Activated CD4-positive, CD25-positive, alpha-beta regulatory T cell treated with anti-CD3 and anti-CD28 coated beads, Interleukin-2, amount 50 U/mL, for 72 hours (primary cell): ENCODE data around the gene SGSM1.
"Not testable (repeated sequence)": the region's sequence is repeated elsewhere in the genome, so short reads cannot be mapped to it uniquely, and the experiment has no call there.

Experiments
- DNase-seq: peaks from one replicate; pipeline ENCODE4 v3.0.0; 2021

SGSM1 gene

DNA sequence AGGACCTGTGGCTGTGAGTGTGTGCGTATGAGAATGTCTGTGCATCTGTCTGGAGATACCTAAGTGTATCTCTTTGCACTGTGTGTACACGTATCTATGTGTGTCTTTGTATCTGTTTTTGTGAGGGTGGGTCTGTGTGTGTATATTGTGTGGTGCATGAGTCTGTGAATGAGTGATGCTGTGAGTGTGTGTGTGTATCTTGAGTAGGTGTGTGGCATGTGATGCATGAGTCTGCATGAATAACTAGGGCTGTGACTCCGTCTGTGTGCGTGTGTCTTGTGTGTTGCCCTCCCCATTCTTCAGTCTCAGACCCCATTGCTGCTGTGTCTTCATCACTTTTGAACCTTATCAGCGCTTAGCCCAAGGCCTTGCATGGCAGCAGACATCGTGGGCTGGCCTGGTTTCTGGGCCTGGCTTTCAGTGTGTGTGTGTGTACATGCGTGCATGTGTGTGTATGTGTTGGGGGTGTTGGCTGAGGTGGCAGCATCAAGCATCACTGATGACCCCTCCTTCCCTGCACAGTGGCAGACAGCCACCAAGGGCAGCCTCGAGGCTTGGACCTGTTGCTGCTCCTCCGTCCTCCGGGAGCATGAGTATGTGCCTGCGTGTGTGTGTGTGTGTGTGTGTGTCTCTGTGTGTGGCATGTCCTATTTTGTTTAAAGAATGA, 1.4 kb downstream of the SGSM1 start:
- no peak for DNase-seq

- DNase-seq = no peak
Measured at GRCh38 chr22:24809331-24809730, 3.3 kb downstream of the SGSM1 start.

DNA sequence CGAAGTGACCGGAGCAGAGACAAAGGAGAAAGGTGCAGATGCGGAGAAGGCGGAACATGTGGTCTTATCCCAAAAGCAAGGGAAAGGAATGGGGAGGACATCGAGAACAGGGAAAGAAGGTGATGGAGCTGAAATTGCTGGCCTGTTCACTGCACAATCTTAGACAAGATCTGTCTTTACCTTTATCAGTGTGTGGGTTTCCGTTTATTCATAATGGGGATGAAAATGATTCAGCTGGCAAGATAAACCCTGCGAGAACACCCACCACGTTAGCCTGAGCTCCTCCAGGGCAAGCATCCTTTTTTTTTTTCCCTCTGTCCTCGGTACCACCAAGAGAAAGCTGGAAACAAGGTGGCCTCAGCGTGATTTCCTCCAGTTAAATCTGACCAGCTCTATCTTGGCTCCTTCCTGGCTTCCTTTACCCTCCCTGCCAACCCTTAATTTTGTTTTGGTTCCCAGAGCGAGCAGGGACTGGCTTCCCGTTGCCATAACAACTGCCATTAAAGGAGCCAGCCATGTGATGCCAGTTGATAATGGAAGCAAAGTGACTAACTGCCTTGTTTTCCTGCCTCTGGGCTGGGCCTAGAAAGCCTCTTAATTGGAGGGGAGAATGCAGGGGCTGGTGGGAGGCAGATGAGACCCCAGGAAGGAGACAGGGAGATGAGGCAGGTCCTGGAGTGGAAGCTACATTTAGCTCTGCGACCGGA, 4.2 kb downstream of the SGSM1 start:
- DNase-seq = no peak

DNA sequence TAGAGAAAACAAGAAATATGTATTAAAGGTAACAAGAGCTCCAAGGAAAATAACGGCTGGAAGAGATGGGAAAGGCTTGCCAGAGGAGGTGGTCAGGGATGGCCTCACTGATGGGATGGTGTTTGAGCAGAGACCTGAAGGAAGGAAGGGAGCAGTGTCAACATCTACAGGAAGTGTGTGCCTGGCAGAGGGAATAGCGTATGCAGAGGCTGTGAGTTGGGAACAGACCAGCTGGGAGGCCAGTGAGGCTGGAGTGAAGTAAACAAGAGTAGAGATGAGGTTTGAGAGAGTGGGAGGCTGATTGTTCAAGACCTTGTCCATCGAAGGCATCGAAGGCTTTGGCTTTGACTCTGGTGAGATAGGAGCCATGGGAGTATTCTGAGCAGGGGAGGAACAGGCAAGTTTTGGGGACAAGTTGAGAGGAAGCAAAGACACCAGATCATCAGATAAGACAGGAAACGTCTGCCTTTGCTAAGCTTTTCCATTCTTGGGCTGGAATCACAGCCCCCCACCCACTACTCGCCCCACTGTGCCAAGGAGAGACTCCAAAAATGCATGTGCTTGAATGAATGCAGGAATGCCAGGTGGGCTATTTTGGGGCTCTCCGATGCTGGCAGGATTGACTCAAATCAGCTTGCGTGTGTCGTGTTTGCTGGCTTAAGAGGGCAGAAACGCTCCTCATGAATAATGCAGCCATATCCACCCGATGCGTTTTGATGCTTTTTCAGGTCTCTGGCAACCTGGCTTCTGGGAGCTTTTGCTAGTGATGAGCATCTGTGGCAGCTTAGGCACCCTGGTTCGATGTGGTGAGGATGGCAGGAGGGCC, 7.2 kb downstream of the SGSM1 start:
- no peak for DNase-seq

DNA sequence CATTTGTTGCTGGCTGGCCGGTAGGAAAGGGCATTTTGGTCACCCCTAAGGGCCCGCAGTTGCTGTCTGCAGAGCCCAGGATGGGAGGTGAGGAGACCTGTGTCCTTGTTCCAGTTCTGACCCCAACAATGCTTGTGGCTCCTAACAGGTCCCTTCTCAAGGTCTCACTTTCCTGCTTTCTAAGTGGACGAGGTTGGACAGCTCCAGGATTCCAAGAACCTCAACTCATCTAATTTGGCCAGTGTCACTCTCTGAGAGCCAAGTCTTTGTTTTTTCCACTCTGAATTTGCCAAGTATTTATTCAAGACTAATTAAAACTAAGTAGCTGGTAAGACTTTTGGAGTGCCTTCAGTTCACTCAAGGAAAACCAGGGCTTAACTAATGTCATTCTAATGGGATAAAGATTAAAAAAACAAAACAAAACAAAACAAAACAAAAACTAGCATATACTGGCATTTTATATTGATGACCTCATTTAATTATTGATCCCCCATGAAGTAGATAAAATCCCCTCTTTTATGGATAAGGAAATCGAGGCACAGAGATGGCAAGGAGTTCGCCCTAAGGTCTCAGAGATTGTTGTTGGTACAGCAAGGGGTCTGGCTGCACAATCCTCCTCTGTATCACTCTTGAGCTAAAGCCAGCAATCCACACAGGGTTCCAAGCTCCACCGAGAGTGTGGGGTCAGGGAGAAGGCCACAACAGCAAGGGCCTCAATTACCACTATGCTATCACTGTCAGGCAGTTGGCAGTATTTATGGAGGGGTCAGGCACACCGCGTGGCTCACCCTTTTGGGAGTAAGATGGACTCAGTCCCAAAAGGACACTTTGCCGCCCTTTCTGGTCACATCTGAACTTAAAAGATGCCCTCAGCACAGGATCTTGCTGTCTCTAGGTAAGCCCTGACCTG, 8.1 kb downstream of the SGSM1 start:
- no peak for DNase-seq

- DNase-seq = no peak
Measured at GRCh38 chr22:24816806-24817205, 10.8 kb downstream of the SGSM1 start.

GRCh38 chr22:24819487-24819886, 13.5 kb downstream of the SGSM1 start:
- DNase-seq = no peak

DNA sequence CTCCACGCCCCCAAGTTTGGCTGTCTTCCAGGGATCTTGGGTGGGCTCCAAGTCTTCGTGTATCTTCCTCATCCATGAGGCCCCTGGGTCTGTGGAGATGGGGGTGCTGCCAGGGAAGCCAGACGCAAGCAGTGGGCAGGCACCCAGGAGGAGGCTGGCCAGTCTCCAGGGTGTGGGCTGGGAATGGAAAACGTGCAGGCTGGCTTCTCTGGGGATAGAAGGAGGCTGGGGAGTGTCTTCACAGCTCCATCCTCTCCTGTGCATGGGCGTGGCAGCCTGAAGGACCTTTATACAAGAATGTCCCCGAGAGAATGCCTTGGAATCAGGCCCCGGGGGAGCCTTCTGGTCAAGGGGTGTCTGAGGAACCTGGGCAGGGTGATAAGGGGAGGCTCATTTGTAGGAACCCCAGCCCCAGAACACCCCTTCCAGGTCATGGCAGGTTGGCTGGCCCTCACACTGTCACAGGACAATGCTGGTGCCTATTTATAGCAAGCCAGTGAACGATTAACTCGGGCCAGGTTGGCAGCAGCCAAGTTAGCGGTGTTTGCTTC, 14.0 kb downstream of the SGSM1 start:
- no peak for DNase-seq

GRCh38 chr22:24822471-24822870, 16.5 kb downstream of the SGSM1 start:
- DNase-seq = no peak

GRCh38 chr22:24823787-24824186, 17.8 kb downstream of the SGSM1 start:
- no peak for DNase-seq

DNA sequence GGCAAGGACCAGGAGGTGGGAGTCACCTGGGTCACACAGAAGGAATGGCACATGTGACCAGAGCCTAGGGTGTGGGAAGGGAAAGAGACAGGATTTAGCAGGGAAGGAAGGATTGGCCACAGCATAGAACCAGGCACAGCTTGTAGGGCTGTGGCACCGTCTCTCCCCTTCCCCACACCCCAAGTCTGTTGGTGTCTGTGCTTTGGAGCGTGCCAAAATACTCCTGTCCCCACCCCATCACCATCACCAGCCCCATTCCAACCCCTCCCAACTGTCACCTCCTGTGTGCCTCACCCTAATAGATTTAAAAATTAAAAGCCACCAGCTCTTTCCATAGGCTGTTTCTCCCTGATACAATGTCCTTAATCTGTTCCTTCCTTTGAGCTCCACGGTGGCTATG, 18.2 kb downstream of the SGSM1 start:
- no peak for DNase-seq

DNA sequence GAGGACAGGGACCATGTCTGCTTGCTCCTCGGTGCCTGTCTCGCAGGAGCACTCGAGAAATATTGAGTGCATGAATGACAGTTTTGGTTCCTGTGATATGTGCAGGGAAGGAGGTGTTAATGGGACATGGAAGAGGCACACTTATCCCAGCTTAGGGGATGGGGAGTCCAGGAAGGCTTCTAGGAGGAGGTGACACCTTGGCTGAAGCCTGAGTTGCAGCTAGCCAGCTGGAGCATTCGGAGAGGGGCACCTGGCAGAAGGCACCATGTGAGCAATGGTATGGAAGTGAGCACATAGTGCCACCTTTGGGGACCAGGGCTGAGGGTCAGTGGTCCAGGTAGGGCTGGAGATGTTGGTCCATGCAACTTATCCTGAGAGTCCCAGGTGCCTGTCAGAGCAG, 18.9 kb downstream of the SGSM1 start:
- no peak for DNase-seq

DNA sequence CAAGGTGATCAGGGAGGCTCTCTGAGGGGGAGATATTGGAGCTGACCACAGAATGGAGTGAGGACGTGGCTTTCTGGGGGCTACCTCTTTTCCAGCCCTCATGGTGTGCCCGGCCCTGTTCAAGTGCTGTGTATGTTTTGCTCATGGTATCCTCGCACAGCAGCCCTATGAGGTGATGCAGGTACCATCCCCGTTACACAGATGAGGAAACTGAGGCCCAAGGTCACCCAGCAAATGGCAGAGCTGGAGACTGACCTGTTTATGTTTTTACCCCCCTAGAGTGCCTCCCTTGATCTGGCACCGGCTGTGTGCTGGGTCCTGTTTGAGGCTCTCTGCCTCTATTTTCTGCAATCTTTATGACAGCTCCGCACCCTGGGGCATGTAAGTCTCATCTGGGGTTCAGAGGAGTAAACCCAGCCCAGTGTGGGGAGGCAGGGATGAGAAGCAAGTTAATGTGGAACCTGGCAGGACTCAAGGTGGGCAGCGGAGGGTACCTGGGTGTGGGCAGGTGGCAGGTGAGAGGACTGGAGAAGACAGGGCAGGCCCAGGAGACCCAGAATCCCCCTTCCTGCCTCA, 20.8 kb downstream of the SGSM1 start:
- no peak for DNase-seq

- DNase-seq = no peak
Measured at GRCh38 chr22:24827296-24827695, 21.3 kb downstream of the SGSM1 start.

DNA sequence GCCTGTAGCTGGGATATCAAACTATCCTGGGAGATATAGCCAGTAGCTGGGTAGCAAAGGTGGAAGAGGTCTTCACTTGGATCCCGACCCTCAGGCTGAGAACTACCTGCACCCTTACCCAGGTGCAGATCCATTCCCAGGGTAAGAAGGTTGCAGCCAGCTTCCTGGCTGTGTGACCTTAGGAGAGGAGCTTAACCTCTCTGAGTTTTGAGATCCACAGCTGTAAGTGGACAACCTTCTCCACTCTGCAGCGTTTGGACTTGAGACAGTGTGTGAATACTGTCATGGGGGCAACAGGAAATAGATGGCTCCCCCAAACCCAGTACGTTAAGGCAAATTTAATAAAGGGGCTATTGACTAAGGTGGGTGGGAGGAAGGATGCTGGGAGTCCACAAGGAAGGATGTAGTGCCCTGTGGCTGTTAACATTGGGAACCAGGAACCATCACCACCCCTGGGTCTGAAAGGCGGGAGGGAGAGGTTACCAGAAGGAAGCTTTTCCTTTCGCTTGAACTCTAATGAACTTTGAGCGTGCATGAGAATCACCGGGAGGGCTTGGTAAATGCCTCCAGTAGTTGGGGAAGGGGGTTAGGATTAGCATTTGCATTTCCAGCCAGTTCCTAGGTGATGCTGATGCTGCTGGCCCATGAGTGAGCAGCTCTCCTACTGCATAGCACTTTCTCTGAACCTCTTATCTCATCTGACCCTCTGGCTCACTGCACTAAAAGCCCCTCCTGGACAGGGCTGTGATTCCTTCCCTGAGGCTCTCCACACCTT, 24.4 kb downstream of the SGSM1 start:
- DNase-seq = no peak

DNA sequence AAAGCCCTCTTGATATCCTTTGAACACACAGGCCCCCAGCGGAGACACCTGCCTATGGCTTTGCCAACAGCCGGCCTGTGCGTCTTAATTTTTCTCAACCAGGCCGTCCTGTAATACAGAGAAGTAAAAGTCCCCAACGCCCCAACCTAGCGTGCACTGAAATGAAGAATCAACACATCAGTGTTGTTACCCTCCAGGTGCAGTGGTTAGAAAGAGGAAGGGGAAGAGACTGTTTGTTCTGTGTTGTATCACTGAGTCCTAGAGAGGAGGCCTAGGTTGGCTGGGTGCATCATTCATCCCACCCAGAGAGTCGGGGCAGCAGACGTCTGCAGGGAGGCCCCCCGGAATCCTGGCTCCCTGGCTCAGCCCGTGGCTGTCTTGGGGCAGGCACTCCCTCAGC, 25.7 kb downstream of the SGSM1 start:
- no peak for DNase-seq

GRCh38 chr22:24833881-24834495, 28.0 kb downstream of the SGSM1 start:
- no peak for DNase-seq

DNA sequence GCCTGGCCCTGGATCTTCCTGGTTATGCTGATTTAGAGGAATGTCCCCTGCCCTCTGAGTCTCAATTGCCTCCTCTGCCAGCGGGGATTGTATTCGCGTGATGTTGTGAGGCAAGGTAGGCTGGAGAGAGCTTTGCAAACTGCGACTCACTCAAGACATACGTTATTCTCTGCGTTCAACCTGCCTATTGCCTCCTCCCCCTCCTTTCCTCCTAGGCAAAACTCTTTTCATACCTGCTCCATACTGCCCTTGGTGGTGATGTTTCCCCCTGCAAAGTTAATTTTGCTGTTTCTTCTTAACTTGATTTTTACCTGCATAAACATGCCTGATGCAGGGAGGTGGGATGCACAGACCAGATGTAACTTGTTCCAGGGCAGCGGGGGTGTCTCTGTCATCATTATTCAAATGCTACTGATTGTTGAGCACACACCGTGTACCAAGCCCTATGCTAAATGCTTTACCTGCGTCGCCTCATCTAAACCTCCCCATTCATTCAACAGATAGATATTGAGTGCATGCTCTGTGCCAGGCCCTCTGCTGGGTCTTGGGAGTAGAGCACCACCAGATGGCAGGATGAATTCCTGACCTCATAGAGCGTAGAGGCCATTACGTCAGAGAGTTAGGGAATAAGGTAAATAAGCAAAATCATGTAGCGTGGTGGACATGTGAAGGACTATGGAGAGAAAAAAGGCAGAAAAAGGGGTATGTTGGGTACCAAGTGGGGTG, 29.0 kb downstream of the SGSM1 start:
- DNase-seq = no peak

DNA sequence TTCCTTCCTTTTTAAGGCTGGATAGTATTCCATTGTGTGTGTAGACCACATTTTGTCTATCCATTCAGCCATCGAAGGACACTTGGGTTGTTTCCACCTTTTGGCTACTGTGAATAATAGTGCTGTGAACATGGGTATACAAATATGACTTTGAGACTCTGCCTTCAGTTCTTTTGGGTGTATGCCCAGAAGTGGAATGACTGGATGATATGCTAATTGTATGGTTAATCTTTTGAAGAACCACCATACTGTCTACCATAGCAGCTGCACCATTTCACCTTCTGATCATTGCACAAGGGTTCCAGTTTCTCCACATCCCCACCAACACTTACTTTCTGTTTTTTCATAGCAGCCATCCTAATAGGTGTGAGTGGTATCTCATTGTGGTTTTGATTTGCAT, 30.3 kb downstream of the SGSM1 start:
- DNase-seq = no peak

GRCh38 chr22:24837517-24837916, 31.5 kb downstream of the SGSM1 start:
- DNase-seq = not testable (repeated sequence)
